Kidney glomerular epithelial cell (primary cell): ENCODE results near the gene EHD4.

ENCODE experiments used
- DNase-seq: peaks from one replicate; lab custom pipeline; 2025; lab: John Stamatoyannopoulos, UW

Gene EHD4

DNA sequence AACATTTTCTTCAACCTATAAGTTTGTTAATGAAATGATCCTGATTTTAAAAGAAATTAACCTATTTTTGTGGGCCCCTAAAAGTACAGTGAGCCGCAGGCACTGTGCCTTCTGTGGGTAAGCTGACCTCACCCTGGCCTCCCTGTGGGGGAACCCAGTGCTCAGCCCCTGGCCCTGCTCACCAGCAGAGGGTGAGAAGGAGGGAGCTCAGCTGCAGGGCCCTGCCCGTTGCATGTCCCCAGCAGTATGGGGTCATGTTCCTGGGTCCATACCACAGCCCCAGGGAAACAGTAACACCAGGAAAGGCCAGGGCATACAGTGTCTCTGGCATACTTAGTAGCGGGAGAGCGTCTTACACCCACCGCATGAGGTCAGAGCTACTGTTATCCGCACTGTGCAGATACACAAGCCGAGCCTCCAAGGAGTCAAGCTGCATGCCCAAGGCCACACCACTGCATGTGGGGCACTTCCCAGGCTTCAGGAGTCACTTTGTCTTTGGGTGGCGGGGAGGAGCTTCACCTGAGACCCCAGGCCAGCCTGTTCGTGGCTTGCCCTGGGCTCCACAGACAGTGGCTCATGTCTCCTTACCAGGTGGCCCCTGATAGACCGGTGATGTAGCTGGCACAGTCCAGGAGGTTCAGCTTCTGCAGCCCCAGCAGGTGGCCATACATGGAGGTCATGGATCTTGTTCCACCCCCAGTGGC is 22.6 kb upstream of the EHD4 start:
- DNase-seq, result no peak

GRCh38 chr15:41994171-41994650 is 21.9 kb upstream of the EHD4 start:
- DNase-seq, result no peak

- DNase-seq, result no peak
These were observed 21.3 kb upstream of the EHD4 start for GRCh38 chr15:41993472-41994170.

GRCh38 chr15:41992803-41993190 is 20.4 kb upstream of the EHD4 start:
- DNase-seq, result no peak

GRCh38 chr15:41992151-41992802 is 19.9 kb upstream of the EHD4 start:
- DNase-seq, result no peak

DNA sequence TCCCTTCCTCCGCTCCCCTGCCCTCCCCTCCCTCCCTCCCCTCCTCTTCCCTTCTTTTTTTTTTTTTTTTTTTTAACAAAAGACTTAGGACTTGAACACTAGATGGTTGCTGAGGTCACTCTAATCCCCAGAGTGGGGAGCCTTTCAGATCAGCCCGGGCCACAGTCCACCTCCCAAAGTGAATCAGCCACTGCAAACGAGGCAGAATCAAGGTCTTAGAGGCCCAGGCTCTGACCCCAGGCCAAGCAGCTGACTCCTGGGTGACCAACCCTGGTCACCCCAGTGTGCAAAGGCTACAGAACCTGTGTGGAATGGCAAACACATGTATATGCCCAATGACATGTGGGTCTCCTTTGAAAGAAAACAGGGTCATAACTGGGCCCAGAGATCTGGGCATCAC is 18.3 kb upstream of the EHD4 start:
- DNase-seq, result no peak

DNA sequence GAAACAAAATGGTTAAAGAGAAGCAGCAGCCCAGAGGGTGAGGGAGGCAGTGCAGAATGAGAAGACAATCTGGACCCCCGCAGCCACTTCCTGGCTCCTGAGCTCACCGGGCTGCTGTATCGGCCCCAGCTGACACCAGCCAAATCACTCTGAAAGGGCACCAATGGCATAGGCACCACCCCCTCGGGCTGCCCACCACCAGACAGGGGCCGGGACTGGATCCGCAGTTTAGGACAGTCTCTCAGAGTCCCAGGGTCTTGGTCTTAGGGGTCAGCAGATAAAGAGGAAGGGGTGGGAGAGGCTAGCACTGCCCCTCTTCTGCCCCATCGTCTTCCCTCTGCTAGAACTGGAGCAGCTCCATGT is 17.9 kb upstream of the EHD4 start:
- DNase-seq, result no peak

DNA sequence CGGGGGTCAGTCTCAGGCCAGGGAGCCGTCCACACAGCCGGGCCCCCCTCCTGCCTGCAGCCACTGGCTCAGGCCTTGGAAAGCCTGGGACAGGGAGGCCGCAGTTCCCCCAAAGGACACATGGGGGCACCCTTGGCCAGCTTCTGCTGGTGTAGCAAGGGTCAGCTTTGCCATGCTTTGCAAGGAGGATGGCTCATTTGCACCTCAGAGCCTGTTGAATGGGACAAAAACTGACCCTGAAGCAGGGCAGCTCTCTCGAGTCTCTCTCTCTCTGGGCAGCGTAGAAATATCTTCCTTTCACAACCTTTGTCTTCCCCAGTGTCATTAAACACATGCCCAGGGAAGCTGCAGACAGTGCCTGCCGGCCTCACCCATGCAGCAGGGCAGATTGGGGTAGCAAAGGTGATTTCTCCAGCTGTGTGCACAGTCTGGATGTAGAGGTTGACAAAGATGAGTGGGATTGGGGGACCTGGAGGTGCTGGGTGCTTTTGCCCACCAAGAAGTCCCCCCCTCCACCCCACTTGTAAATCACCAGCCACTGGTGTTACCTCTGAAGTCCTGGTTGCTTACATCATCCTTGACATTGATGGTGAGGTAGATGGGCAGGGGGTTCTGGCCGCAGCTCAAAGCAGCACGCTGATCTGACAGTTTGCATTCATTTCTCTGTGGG is 17.4 kb upstream of the EHD4 start:
- peak; percentile 46 for DNase-seq

DNA sequence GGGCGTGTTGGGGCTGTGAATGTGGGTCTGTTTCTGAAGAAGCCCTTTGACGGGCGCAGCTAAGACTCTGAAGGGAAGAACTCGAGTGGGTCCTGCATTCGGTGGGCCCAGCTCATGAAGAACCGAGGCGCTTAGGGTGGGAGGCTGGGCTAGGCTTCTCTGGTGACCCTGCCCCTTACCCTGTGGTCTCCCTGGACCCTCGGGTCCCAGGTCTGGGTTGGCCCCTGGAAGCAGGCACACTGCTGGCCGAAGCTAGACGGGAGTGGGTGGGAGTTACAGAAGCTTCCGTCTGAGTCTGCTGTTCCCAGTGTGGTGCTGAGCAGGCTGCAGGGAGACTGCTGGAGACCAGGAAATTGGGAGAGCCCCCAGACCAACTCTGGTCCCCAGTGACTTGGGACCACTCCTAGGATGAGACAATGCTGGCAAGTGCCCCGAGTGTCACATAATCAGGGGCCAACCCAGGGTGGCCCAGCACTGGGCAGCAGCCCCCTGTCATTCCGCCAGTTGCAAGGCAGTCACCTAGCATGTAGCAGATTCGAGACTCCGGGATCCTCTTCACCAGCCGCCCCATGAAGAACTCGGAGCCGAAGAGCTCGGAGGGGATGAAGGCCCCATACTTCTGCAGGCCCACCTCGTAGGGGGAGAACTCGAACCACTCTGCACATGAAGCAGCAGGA is 16.7 kb upstream of the EHD4 start:
- no peak for DNase-seq

DNA sequence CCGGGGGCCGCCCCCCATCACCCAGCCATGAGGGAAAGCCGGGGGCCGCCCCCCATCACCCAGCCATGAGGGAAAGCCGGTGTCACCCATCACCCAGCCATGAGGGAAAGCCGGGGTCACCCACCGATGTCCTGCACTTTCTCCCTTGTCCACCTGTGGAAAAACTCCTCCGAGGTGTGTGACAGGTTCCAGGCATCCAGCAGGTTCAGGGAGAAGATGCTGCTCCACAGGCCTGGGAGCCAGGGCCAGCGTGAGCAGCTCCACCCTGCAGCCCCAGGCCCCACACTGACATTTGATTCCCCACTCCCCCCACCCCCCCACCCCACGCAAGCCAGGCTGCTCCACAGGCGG is 15.5 kb upstream of the EHD4 start:
- no peak for DNase-seq

DNA sequence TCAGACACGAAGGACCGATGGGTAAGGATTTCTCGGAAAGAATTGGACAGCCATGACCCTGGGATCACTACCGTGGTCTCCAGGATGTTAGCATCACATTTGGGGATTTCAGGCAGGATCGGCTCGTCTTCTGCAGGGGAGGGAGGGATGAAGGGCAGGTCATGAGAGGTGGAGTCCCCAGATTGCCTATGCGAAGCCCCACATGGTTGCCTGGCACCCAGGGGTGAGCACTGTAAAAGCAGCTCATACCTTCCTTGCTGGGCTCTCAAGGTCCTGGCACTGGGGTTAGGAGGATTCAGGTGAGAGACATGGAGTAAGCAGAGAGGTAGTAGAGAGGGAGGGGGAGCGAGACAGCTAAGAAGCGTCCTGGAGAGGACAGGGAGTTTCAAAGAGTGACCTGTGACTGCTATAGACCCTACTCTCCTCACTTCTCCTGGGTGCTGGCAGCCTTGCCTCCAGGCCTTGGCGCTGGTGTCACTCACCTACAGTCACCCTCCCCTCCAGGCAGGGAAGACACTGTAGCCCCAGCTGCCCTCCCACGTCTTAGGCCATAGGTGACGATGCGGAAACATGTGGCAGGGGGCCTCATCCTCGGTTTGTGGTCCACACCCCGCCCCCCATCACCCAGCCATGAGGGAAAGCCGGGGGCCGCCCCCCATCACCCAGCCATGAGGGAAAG is 15.0 kb upstream of the EHD4 start:
- no peak for DNase-seq

GRCh38 chr15:41985236-41986160 is 13.1 kb upstream of the EHD4 start:
- DNase-seq, result no peak

GRCh38 chr15:41984622-41985021 is 12.3 kb upstream of the EHD4 start:
- no peak for DNase-seq

DNA sequence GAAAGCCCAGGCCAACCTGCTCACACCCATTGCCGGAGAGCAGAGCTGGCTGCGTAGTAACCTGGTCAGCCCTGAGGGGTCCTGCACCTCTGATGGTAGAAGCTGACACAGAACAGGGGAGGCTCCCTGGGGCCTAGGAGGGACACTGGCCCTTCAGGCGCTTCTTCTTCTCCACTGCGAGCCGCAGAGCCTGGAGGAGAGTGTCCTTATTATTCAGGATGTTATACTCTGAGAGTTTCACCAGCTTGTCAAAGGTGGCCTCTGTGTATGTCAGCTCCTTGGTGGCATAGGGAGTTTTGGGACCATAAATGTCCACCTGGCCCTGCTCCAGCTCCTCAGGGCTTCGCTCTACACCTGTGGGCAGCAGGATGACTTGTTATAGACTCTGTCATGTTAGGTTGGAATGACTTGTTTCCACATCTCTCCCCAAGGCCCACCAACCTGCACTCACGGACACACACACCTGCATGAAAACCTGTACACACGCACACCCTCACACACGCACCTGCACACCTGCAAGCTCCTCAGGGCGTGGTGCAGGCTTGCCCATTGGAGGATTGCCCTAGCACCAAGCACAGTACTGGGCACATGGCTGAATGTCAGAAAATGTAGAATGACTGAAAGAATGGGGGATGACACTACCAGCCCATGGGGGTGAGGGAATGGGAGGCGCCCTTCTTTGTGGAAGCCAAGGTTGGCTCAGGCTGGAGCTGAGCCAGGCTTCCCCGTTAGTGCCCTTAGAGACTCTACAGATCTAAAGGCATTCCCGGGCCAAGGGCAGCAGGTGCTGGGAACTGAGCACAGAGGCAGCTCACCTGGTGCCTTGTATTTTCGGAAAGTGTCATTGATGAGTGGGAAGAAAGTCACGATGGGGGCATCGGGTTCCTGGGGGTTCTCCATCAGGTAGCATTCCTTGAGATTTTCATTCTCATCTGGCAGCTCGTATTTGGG is 11.5 kb upstream of the EHD4 start:
- no peak for DNase-seq

DNA sequence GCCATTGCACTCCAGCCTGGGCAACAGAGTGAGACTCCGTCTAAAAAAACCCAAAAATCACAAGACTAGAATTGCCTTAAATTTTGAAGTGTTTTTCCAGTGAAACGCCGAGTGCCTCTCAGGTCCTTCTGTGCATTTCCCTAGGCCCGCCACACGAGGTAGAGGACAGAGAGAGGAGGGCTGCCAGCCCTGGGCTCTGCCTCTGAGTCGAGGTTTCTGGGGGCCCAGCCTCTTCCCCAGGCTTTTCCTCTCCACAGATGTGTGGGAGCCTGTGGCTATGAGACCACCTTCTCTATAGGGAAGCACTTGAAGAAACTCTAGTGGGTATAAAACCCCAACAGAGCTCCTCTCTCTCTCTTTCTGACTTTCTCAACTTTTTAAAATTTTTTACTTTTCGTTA is 10.9 kb upstream of the EHD4 start:
- no peak for DNase-seq

- DNase-seq, result no peak
These were observed 10.0 kb upstream of the EHD4 start for GRCh38 chr15:41982133-41982930.

DNA sequence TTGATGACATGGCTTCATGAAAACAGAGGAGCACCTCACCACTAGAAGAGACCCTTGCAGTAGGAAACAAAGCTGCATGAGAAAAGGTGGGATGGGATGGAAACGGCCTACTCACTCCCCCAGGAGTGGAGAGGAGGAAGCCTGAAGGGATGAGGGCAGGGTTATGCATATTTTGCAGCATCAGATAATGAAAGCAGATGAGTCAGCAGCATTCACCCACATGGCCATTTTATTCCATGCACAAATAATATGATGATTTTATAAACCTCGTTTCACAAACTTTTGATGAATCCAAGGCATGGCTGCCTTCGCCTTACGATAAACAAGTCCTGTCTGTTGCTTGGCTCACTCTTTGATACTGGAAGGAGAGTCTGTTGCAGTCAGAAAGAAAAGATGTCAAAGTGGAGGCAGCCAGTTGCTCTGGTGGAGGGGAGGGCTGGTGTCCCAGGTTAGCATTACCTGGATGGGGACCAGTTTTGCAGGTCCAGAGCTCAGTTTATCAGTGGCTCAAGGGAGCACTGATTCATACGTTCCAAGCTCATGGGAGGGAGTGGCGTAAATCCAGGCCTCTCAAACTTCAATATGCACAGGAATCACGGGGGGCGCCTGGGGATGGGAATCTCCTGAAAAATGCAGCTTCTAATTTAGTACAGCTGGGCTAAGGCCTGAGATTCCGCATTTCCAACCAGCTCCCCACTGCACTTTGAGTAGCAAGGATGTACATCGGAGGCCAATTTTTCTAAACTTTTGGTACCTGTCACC is 9.2 kb upstream of the EHD4 start:
- DNase-seq, result no peak
